Right lung (tissue), 5 donors: ENCODE results near the gene FBXO24. TPM values are rescaled to one million over a fixed set of nuclear protein-coding genes. Genes with fewer than 3 reads are reported as not detected.

Experiments used
- DNase-seq, 2 donors: peaks; one replicate each; pipeline ENCODE4 v3.0.0-alpha.2; 2013
- polyA plus RNA-seq, 5 donors: library from polyadenylated mRNA; unstranded; fragments of 120-200 nt; gene quantifications; one replicate each; pipeline versions ENCODE4 v1.2.1 to v1.2.3, GENCODE V29; 2013; ENCODE audit warnings: inconsistent platforms in 1 of 5, low replicate concordance in 1 of 5; ENCODE audit not compliant: insufficient read length in 5 of 5, insufficient read depth in 1 of 5

FBXO24 gene
- polyA plus RNA-seq, 5 donors, result 4.0 to 4.8 (median 4.5) TPM

- no peak for DNase-seq
Observed at GRCh38 chr7:100614308-100614861, 28.3 kb downstream of the FBXO24 start.

DNA sequence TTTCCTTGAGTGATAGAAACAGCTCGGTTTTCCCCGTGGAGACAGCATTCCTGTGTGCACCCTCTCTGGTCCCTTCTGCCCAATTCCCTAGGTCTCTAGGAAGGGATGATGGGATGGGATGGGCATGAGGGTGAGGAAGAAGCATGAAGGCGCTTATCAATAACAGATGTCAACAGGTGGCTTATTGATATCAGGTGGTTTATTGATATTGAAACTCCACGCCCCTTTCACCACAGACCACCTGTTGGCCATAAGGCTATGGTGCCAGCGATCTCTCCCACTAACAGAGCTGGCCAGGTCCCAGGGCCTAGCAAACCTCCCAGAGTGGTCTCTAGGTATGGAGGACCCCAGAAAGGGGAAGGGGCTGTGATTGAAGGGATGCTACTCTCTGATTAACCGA, 34.1 kb downstream of the FBXO24 start:
- DNase-seq, result no peak

GRCh38 chr7:100620804-100621203, 34.7 kb downstream of the FBXO24 start:
- no peak for DNase-seq

DNA sequence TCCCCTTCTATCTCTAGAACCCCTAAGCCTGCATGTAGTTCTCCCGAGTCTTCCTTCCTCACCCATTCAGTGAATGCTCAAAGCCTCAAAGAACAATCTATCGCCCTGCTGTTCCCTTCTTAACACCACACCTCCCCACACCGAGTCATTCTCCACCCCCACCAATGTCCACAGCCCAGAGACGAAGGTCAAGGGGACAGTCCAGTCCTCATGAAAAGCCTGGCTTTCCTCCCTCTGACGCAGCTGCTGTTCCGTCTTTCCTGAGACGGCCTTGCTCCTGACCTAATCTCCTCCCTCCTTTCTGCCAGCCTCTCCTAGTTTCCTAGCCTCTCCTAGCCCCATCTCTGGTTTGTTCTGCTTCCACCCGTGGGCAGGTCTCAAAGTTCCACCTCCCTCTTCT, 35.4 kb downstream of the FBXO24 start:
- DNase-seq, result no peak

DNA sequence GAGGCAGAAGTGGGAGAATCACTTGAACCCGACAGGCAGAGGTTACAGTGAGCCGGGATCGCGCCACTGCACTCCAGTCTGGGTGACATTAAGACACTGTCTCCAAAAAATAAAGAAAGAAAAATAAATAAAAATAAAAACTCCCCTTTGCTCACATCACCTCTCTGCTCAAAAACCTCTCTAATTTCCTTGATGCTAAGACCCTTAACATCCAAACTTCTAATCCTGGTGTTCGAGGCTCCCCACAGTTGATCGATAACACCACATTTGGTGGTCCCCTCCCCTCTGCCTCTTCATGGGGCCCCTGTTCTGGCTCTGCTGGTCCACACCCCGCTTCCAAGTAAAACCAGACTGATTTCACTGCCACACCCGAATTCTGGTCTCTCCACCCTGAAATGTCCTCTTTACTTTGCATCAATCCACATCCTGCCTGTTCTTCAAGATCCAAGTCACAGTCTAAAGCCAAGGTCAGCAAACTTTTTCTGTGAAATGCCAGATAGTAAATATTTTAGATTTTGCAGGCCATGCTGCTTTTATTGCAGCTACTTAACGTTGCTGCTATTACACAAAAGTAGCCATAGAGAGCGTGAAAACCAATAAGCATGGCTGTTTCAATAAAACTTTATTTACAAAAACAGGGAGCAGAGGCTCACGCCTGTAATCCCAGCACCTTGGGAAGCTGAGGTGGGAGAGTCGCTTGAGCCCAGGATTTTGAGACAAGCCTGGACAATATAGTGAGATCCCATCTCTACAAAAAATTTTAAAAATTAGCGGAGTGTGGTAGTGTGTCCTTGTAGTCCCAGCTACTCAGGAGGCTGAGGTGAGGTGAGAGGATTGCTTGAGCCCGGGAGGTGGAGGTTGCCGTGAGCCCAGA, 38.1 kb downstream of the FBXO24 start:
- DNase-seq, result no peak

DNA sequence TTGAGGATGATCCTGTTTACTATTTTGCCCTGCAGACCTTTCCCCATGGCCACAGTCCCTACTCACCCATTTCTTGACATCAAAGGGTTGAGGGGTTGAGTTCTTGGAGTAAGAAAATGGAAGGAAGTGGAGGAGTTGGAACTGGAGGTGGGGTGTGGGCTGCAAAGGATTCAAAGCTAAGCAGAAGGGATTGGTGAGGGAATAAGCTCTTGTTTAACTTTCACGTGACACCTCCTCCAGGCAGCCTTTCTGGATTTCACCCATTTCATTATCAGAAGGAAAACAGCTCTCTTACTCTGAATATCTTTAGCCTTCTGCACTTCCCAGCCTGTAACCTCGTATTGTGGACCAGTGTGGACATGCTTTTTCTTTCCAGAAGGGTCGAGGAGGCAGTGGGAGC, 39.9 kb downstream of the FBXO24 start:
- no peak for DNase-seq

GRCh38 chr7:100626530-100627237, 40.6 kb downstream of the FBXO24 start:
- peak; percentile 66 to 70 for DNase-seq

- DNase-seq, result no peak
Observed at GRCh38 chr7:100627238-100627549, 41.1 kb downstream of the FBXO24 start.

DNA sequence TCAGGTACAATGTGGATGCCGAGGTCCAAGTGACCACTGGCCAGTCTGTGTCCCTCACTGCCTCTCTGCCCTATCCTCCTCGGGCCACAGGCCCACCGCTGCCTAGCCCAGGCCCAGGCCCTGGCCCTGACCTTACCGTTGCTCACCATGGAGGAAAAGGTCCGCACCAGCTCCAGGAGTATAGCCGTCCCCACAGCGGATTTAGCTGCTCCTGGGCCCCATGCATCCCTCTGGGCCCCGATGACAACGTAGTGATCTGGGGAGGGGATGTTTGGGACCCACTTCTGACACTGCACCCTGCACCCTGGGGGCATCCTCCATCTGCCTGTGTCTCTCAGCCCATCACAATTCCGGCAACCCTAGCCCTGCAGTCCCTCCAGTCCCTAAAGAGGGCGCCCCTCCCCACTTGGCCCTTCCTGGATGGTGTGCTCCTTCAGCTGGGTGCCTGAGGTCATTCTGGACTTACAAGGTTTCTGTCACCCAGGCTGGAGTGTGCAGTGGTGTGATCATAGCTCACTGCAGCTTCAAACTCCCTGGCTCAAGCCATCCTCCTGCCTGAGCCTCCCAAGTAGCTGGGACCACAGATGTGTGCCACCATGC, 43.1 kb downstream of the FBXO24 start:
- no peak for DNase-seq

- DNase-seq, result no peak
Observed at GRCh38 chr7:100630066-100630465, 43.9 kb downstream of the FBXO24 start.

DNA sequence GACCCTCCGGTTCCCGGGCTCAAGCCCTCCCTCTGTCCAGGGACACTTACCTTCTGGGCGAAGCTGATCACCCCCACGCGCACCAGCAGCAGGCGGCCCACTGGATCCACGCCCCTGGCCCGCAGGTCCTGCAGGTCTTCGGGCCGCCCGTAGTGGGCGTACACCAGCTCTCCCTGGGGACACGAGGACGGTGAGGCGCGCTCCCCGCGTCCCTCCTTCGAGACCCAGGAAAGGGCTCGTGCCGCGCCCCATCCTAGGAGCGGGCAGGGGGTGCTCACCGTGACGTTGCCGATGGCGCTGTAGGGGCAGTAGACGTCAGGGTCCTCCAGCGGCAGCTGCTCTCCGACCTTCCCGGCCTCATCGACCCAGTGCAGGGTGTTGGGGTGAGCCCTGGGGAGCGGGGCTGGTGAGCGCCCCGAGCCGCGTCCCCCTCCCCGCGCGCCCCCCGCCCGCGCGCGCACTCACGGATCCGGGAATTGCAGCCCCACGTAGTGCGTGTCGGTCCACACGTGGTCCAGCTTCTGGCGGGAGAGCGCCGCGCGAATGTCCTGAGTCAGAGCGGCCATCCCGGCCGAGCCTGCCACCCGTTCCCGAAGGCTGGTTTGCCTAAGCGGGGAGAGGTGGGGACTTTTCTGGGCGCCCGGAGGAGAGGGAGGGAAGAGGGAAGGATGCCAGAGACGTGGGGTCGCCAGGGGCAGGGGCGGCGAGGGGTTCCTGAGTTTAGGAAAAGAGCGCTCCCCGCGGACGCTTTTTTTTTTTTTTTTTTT, 47.0 kb downstream of the FBXO24 start:
- DNase-seq, result no peak

DNA sequence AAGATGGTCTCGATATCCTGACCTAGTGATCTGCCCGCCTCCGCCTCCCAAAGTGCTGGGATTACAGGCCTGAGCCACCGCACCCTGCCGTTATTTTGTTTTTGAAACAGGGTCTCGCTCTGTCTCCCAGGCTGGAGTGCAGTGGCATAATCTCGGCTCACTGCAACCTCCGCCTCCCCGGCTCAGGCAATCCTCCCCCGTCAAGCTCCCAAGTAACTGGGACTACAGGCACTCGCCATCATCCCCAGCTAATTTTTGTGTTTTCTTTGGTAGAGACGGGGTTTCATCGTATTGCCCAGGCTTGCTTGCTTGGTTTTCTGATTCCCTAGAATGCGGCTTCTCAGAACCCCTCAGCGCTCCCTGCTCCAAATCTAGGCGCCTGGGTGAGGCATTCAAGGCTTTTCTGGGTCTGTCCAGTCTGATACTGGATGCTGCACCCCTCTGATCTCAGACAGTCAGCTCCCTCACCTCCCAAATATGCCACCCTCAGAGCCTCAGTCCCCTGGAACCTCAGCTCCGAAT, 53.9 kb downstream of the FBXO24 start:
- DNase-seq, result no peak

- no peak for DNase-seq
Observed at GRCh38 chr7:100640517-100641440, 54.7 kb downstream of the FBXO24 start.

DNA sequence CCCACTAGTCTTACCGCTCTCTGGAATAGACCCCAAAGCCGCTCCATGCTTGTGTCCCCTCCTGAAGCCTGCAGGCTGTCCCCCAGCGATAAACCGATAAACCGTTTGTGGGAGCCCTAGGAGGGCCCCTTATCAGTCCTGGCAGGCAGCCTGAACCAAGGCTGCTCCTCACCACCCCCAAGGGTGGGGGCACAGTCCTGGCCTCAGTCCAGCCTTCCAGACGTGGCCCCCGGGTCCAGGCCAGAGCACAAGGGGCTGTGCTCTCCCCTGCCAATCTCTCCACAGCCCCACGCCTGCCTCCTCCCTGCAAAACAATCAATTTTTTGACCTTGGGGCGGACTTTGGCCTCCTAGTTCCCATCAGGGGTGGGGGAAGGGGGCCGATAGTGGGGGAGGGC, 55.3 kb downstream of the FBXO24 start, which contains the start of gene TFR2:
Gene TFR2 (minus strand): TSS at position 90 of the 397 bp plus-strand sequence. CDS start 43 bp downstream, at position 47.
- no peak for DNase-seq

- DNase-seq, result no peak
Observed at GRCh38 chr7:100641860-100642533, 55.9 kb downstream of the FBXO24 start.

DNA sequence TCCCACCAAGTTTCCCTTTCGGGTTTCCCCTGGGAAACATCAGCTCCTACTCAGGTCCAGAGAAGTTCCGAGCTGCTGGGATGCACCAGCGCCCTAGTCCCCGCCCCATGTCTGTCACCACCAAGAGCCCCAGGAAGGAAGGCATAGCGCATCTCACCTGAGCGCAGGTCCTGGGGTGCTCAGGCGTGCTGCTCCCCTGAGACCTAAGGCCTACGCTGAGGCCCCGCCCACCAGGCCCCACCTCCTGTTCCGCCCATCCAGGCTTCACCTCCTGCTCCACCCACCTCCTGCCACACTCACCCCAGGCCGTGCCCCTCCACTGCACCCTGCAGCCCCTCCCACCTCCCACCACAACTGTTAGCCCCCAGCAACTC, 56.4 kb downstream of the FBXO24 start:
- no peak for DNase-seq

GRCh38 chr7:100649826-100650565, 63.9 kb downstream of the FBXO24 start:
- DNase-seq, result no peak
